Measurements from ENCODE around the gene AKNA. TPM values are rescaled to one million over a fixed set of nuclear protein-coding genes. Genes with fewer than 3 reads are reported as not detected.

The AKNA gene
- polyA plus RNA-seq, 2 of the 4 experiments (the other 2 are of a cell fraction), result 2.7 to 4.6 TPM

- Histone ChIP-seq H3K4me1 (peaks cover 14% of the 10 kb centered on the region; the same call in 2 of the 3 replicates), H3K4me3 (no peak overlapping the region), H3K9me3 (no peaks in the 10 kb centered on the region), H3K4me2 (no peak overlapping the region), H3K27ac (no peak overlapping the region)
- DNase-seq (ENCODE audit: low read depth in 1 of 2, low spot score in 1 of 2) (no peak), ATAC-seq (no peak), FAIRE-seq (no peak)
- WGBS (ENCODE audit: missing lambda C conversion rate), result 98% methylated on average over 5 of the region's 9 CpGs
- CTCF ChIA-PET, result interaction anchor here (0.5 to 2.6 kb wide), 5 partner anchors 9 to 1823 kb away, joined by 3 to 20 read pairs (median 4); no protein-coding TSS in a partner anchor
- POLR2A ChIA-PET, result no interaction called here
- TF ChIP-seq RCOR1 (IDR thresholded peaks at IDR 0.05; ENCODE audit: low read depth, low read length) (no peak), EP300 (IDR thresholded peaks at IDR 0.05) (no peak), CBX2 (IDR thresholded peaks at IDR 0.05; ENCODE audit: borderline replicate concordance, low read depth) (no peak), RFX5 (IDR thresholded peaks at IDR 0.05) (no peak), ESRRA (IDR thresholded peaks at IDR 0.05; ENCODE audit: borderline replicate concordance, low read length) (no peak), MAFK (IDR thresholded peaks at IDR 0.05; ENCODE audit: partially characterized antibody) (no peak), HDAC2 (IDR thresholded peaks at IDR 0.05) (no peak), HOXA7 (CRISPR knock-in tag; IDR thresholded peaks at IDR 0.05) (no peak)
Observed at GRCh38 chr9:114388764-114389375, 1.1 kb upstream of the AKNA start.

GRCh38 chr9:114388357-114388682 is 538 bp upstream of the AKNA start:
- no peak for TF ChIP-seq FOSL2 (IDR thresholded peaks at IDR 0.05)
- no peak for TF ChIP-seq FOSL2 (CRISPR knock-in tag; IDR thresholded peaks at IDR 0.05)
- no peak for TF ChIP-seq JUN (IDR thresholded peaks at IDR 0.05)
- no peak overlapping the region for H3K27ac ChIP-seq
- ChIA-PET POLR2A (no interaction called here), CTCF (interaction anchor here (0.5 to 2.3 kb wide), 4 partner anchors 9 to 1823 kb away, joined by 3 to 12 read pairs (median 4); no protein-coding TSS in a partner anchor)
- WGBS (ENCODE audit: missing lambda C conversion rate), result 92% methylated on average over 9 of the region's 9 CpGs
- peaks cover 14% of the 10 kb centered on the region; the same call in 2 of the 3 replicates for H3K4me1 ChIP-seq
- H3K9me3 ChIP-seq, result no peaks in the 10 kb centered on the region
- no peak overlapping the region for H3K4me3 ChIP-seq
- DNase-seq (ENCODE audit: low read depth in 1 of 2, low spot score in 1 of 2) (no peak), ATAC-seq (no peak), FAIRE-seq (no peak)
- H3K4me2 ChIP-seq, result no peak overlapping the region

DNA sequence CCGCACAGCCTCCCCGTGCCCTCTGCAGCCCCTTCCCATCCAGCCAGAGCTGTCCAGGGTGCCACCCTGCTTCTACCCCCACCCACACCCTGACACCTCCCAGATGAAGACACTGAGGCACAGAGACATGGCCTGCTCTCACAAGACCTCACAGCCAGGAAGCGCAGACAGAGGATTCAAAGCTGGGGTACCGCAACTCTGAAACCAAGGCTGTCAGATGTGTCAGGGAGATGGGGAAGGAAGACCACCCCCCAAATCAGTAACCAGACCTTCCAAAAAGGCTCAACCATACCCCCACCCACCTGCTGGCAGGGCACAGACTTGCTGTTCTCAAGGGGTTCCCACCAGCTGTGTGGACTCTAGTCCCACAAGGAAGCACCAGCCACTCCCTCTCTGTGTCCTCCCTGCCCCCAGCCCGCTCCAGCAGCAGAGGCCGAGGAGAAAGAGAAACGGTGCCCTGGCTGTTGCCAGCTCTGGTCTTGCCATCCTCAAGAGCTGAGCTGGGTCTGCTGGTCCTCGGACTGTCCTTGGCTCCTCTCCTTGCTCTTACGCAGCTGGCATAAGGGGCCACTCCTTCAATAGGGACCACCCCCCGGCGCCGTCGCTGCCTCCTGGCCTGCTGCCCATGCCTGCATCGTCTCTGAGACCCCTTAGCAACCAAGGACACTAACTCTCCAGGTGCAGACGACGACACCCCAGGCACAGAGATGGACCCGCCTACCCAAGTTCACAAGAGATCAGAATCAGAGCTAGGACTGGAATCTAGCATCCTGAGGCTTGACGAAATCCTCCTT is 699 bp downstream of the AKNA start:
- WGBS (ENCODE audit: missing lambda C conversion rate), result 80% methylated on average over 17 of the region's 18 CpGs
- H3K4me2 ChIP-seq, result no peak overlapping the region
- CTCF ChIA-PET, result interaction anchor here (0.5 to 2.3 kb wide), 8 partner anchors 8 to 294 kb away, joined by 3 to 12 read pairs (median 3); no protein-coding TSS in a partner anchor
- H3K27ac ChIP-seq, result no peak overlapping the region; a peak in 1 of 6 replicates
- no peak overlapping the region for H3K4me3 ChIP-seq
- TF ChIP-seq HES2 (IDR thresholded peaks at IDR 0.05) (no peak), SREBF2 (IDR thresholded peaks at IDR 0.05) (no peak), ZNF302 (CRISPR knock-in tag; IDR thresholded peaks at IDR 0.05) (no peak), POLR2A (IDR thresholded peaks at IDR 0.05; ENCODE audit: low read length) (no peak), CHD4 (IDR thresholded peaks at IDR 0.05; ENCODE audit: borderline replicate concordance) (no peak)
- POLR2A ChIA-PET, result no interaction called here
- peaks cover 9% of the 10 kb centered on the region; the same call in 2 of the 3 replicates for H3K4me1 ChIP-seq
- ATAC-seq, result no peak
- no peak for DNase-seq (ENCODE audit: low read depth in 1 of 2, low spot score in 1 of 2)
- H3K9me3 ChIP-seq, result no peaks in the 10 kb centered on the region
- FAIRE-seq, result no peak

GRCh38 chr9:114386361-114386885 is 1.4 kb downstream of the AKNA start:
- no peak for DNase-seq (ENCODE audit: low read depth in 1 of 2, low spot score in 1 of 2)
- H3K9me3 ChIP-seq, result no peaks in the 10 kb centered on the region
- no peak overlapping the region for H3K4me3 ChIP-seq
- CTCF ChIA-PET, result interaction anchor here (0.8 to 2.5 kb wide), 7 partner anchors 10 to 48 kb away, joined by 3 to 15 read pairs (median 4); no protein-coding TSS in a partner anchor
- no peak for ATAC-seq
- POLR2A ChIA-PET, result no interaction called here
- FAIRE-seq, result no peak
- H3K4me2 ChIP-seq, result no peak overlapping the region
- peaks cover 9% of the 10 kb centered on the region; the same call in 2 of the 3 replicates for H3K4me1 ChIP-seq
- WGBS (ENCODE audit: missing lambda C conversion rate), result 86% methylated on average over 10 of the region's 10 CpGs
- no peak for TF ChIP-seq RCOR1 (IDR thresholded peaks at IDR 0.05; ENCODE audit: low read depth, low read length)
- TF ChIP-seq HES2 (IDR thresholded peaks at IDR 0.05), result no peak
- TF ChIP-seq EHMT2 (IDR thresholded peaks at IDR 0.05; ENCODE audit: low read depth), result no peak
- TF ChIP-seq SREBF2 (IDR thresholded peaks at IDR 0.05), result no peak
- TF ChIP-seq, protein P1, sequence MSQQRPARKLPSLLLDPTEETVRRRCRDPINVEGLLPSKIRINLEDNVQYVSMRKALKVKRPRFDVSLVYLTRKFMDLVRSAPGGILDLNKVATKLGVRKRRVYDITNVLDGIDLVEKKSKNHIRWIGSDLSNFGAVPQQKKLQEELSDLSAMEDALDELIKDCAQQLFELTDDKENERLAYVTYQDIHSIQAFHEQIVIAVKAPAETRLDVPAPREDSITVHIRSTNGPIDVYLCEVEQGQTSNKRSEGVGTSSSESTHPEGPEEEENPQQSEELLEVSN (IDR thresholded peaks at IDR 0.05; ENCODE audit: borderline replicate concordance, low read depth), result no peak
- no peak for TF ChIP-seq JUN (IDR thresholded peaks at IDR 0.05)
- no peak for TF ChIP-seq CEBPB (IDR thresholded peaks at IDR 0.05)
- TF ChIP-seq MAZ (IDR thresholded peaks at IDR 0.05; ENCODE audit: borderline replicate concordance, low read depth, low read length), result no peak
- no peak for TF ChIP-seq HOXB5 (CRISPR knock-in tag; IDR thresholded peaks at IDR 0.05)
- TF ChIP-seq TFCP2L1 (CRISPR knock-in tag; IDR thresholded peaks at IDR 0.05), result no peak
- TF ChIP-seq KDM5A (IDR thresholded peaks at IDR 0.05), result no peak
- TF ChIP-seq ZFP36 (IDR thresholded peaks at IDR 0.05; ENCODE audit: borderline replicate concordance, partially characterized antibody), result no peak
- no peak overlapping the region; a peak in 1 of 6 replicates for H3K27ac ChIP-seq
